ENCODE measurements around the gene ARID2. TPM values are rescaled to one million over a fixed set of nuclear protein-coding genes. Genes with fewer than 3 reads are reported as not detected.

Gene ARID2
- total RNA-seq, 1 donor from 2014 or later = 45.5 TPM

- H3K27me3 Mint-ChIP-seq (ENCODE audit: unreplicated experiment) = no peaks in the 10 kb centered on the region
- H3K9me3 Mint-ChIP-seq (ENCODE audit: unreplicated experiment) = no peaks in the 10 kb centered on the region
- H3K36me3 Mint-ChIP-seq (ENCODE audit: unreplicated experiment) = no peaks in the 10 kb centered on the region
- no peaks in the 10 kb centered on the region for H3K4me1 Mint-ChIP-seq (ENCODE audit: low read depth, unreplicated experiment)
- no peak for DNase-seq
- H3K27ac Mint-ChIP-seq (ENCODE audit: unreplicated experiment) = no peak overlapping the region
- H3K4me3 Mint-ChIP-seq (ENCODE audit: unreplicated experiment) = no peak overlapping the region
- no peak for TF ChIP-seq CTCF (IDR thresholded peaks at IDR 0.05; ENCODE audit: partially characterized antibody, unreplicated experiment)
Measured at GRCh38 chr12:45781080-45781479, 51.6 kb downstream of the ARID2 start.

GRCh38 chr12:45785315-45785714 lies 55.8 kb downstream of the ARID2 start:
- Mint-ChIP-seq H3K9me3 (ENCODE audit: unreplicated experiment) (no peaks in the 10 kb centered on the region), H3K4me1 (ENCODE audit: low read depth, unreplicated experiment) (peaks cover 3% of the 10 kb centered on the region), H3K4me3 (ENCODE audit: unreplicated experiment) (no peak overlapping the region), H3K36me3 (ENCODE audit: unreplicated experiment) (no peaks in the 10 kb centered on the region), H3K27ac (ENCODE audit: unreplicated experiment) (no peak overlapping the region), H3K27me3 (ENCODE audit: unreplicated experiment) (peaks cover 2% of the 10 kb centered on the region)
- no peak for TF ChIP-seq CTCF (IDR thresholded peaks at IDR 0.05; ENCODE audit: partially characterized antibody, unreplicated experiment)
- DNase-seq = no peak

GRCh38 chr12:45789025-45789424 lies 59.5 kb downstream of the ARID2 start:
- peaks cover 1% of the 10 kb centered on the region for H3K9me3 Mint-ChIP-seq (ENCODE audit: unreplicated experiment)
- no peak overlapping the region for H3K4me3 Mint-ChIP-seq (ENCODE audit: unreplicated experiment)
- no peak for TF ChIP-seq CTCF (IDR thresholded peaks at IDR 0.05; ENCODE audit: partially characterized antibody, unreplicated experiment)
- no peak for DNase-seq
- H3K27ac Mint-ChIP-seq (ENCODE audit: unreplicated experiment) = no peak overlapping the region
- no peaks in the 10 kb centered on the region for H3K36me3 Mint-ChIP-seq (ENCODE audit: unreplicated experiment)
- peaks cover 3% of the 10 kb centered on the region for H3K4me1 Mint-ChIP-seq (ENCODE audit: low read depth, unreplicated experiment)
- H3K27me3 Mint-ChIP-seq (ENCODE audit: unreplicated experiment) = peaks cover 2% of the 10 kb centered on the region

GRCh38 chr12:45794422-45794821 lies 64.9 kb downstream of the ARID2 start:
- DNase-seq = no peak
- no peak for TF ChIP-seq CTCF (IDR thresholded peaks at IDR 0.05; ENCODE audit: partially characterized antibody, unreplicated experiment)
- no peaks in the 10 kb centered on the region for H3K27me3 Mint-ChIP-seq (ENCODE audit: unreplicated experiment)

GRCh38 chr12:45801625-45802024 lies 72.1 kb downstream of the ARID2 start:
- Mint-ChIP-seq H3K27ac (ENCODE audit: unreplicated experiment) (no peak overlapping the region), H3K36me3 (ENCODE audit: unreplicated experiment) (peaks cover 4% of the 10 kb centered on the region), H3K9me3 (ENCODE audit: unreplicated experiment) (no peaks in the 10 kb centered on the region), H3K4me3 (ENCODE audit: unreplicated experiment) (no peak overlapping the region), H3K27me3 (ENCODE audit: unreplicated experiment) (peaks cover 2% of the 10 kb centered on the region), H3K4me1 (ENCODE audit: low read depth, unreplicated experiment) (peaks cover 7% of the 10 kb centered on the region)
- no peak for DNase-seq
- no peak for TF ChIP-seq CTCF (IDR thresholded peaks at IDR 0.05; ENCODE audit: partially characterized antibody, unreplicated experiment)

More at GRCh38 chr12:45794422-45794821, 64.9 kb downstream of the ARID2 start:
- Mint-ChIP-seq H3K27ac (ENCODE audit: unreplicated experiment) (no peak overlapping the region), H3K9me3 (ENCODE audit: unreplicated experiment) (peaks cover 1% of the 10 kb centered on the region), H3K4me1 (ENCODE audit: low read depth, unreplicated experiment) (no peaks in the 10 kb centered on the region), H3K36me3 (ENCODE audit: unreplicated experiment) (no peaks in the 10 kb centered on the region), H3K4me3 (ENCODE audit: unreplicated experiment) (no peak overlapping the region)

Data from glutamatergic neuron (in vitro differentiated cells).